ENCODE results near the gene WDR35. TPM values are rescaled to one million over a fixed set of nuclear protein-coding genes. Genes with fewer than 3 reads are reported as not detected.
"Not testable (repeated sequence)": the region's sequence is repeated elsewhere in the genome, so short reads cannot be mapped to it uniquely, and the experiment has no call there.

WDR35 gene
- total and polyA plus RNA-seq, 7 donors, result 0.46 to 15.5 (median 7.2) TPM

GRCh38 chr2:19932928-19933327, 57.0 kb downstream of the WDR35 start:
- Histone ChIP-seq H3K27ac (no peak overlapping the region), H3K4me3 (no peak overlapping the region), H3K27me3 (no peaks in the 10 kb centered on the region), H3K36me3 (peaks cover 0 to 75% (median 21%) of the 10 kb centered on the region in 4 donors), H3K9me3 (peaks cover 0 to 7% (median 4%) of the 10 kb centered on the region in 4 donors), H3K4me1 (no peaks in the 10 kb centered on the region)
- DNase-seq, result no peak
- intact Hi-C loops (cut with DNase I), result no loop called here
- 94 to 98% methylated on average over 2 of the region's 2 CpGs for WGBS, 2 donors
- no peak for TF ChIP-seq POLR2AphosphoS5 (IDR thresholded peaks at IDR 0.05)
- TF ChIP-seq CTCF (IDR thresholded peaks at IDR 0.05), result no peak
- TF ChIP-seq POLR2A (IDR thresholded peaks at IDR 0.05), result no peak
- TF ChIP-seq EP300 (IDR thresholded peaks at IDR 0.05), result no peak

GRCh38 chr2:19929226-19929625, 60.7 kb downstream of the WDR35 start:
- intact Hi-C loops (cut with DNase I), result no loop called here
- TF ChIP-seq POLR2A (IDR thresholded peaks at IDR 0.05) (no peak), EP300 (IDR thresholded peaks at IDR 0.05) (no peak), CTCF (IDR thresholded peaks at IDR 0.05) (no peak), POLR2AphosphoS5 (IDR thresholded peaks at IDR 0.05) (no peak)
- no peaks in the 10 kb centered on the region for H3K27me3 ChIP-seq
- no peak overlapping the region for H3K27ac ChIP-seq
- H3K4me3 ChIP-seq, result no peak overlapping the region
- no peaks in the 10 kb centered on the region for H3K4me1 ChIP-seq
- peaks cover 0 to 60% (median 16%) of the 10 kb centered on the region in 4 donors for H3K36me3 ChIP-seq
- no peak for DNase-seq
- peaks cover 0 to 13% (median 7%) of the 10 kb centered on the region in 4 donors for H3K9me3 ChIP-seq

- H3K27ac ChIP-seq; H3K4me1 ChIP-seq; DNase-seq; H3K4me3 ChIP-seq; intact Hi-C loops (cut with DNase I); H3K27me3 ChIP-seq: not testable (repeated sequence)
- peaks cover 0 to 68% (median 16%) of the 10 kb centered on the region in 4 donors for H3K36me3 ChIP-seq
- whole genome bisulfite sequencing, 2 donors, result 100% methylated on average over 1 of the region's 1 CpG
- peaks cover 0 to 13% (median 7%) of the 10 kb centered on the region in 4 donors for H3K9me3 ChIP-seq
These were observed 62.1 kb downstream of the WDR35 start for GRCh38 chr2:19927816-19928215.

GRCh38 chr2:19924526-19924925, 65.4 kb downstream of the WDR35 start:
- Histone ChIP-seq H3K36me3 (peaks cover 0 to 49% (median 11%) of the 10 kb centered on the region in 4 donors), H3K9me3 (peaks cover 0 to 13% (median 7%) of the 10 kb centered on the region in 4 donors)
- DNase-seq; H3K27ac ChIP-seq; H3K4me1 ChIP-seq; intact Hi-C loops (cut with DNase I); H3K27me3 ChIP-seq; H3K4me3 ChIP-seq: not testable (repeated sequence)
- WGBS, 2 donors, result 93 to 95% methylated on average over 4 of the region's 4 CpGs

GRCh38 chr2:19922188-19922587, 67.7 kb downstream of the WDR35 start:
- H3K27me3 ChIP-seq; H3K27ac ChIP-seq; intact Hi-C loops (cut with DNase I); H3K4me3 ChIP-seq; DNase-seq; H3K9me3 ChIP-seq; H3K4me1 ChIP-seq: not testable (repeated sequence)
- peaks cover 0 to 25% (median 0%) of the 10 kb centered on the region in 4 donors for H3K36me3 ChIP-seq
- 65 to 96% methylated on average over 3 of the region's 3 CpGs for WGBS, 2 donors

- intact Hi-C loops (cut with DNase I), result no loop called here
- DNase-seq, result no peak
- H3K36me3 ChIP-seq, result peaks cover 0 to 18% (median 0%) of the 10 kb centered on the region in 4 donors
- H3K27ac ChIP-seq, result no peak overlapping the region
- WGBS, 2 donors, result 81 to 86% methylated on average over 6 of the region's 6 CpGs
- H3K4me3 ChIP-seq, result no peak overlapping the region
- no peaks in the 10 kb centered on the region for H3K4me1 ChIP-seq
- TF ChIP-seq POLR2A (IDR thresholded peaks at IDR 0.05) (no peak), CTCF (IDR thresholded peaks at IDR 0.05) (no peak), POLR2AphosphoS5 (IDR thresholded peaks at IDR 0.05) (no peak), EP300 (IDR thresholded peaks at IDR 0.05) (no peak)
- H3K9me3 ChIP-seq, result no peaks in the 10 kb centered on the region
- no peaks in the 10 kb centered on the region for H3K27me3 ChIP-seq
These were observed 73.4 kb downstream of the WDR35 start for GRCh38 chr2:19916385-19916950.

Data from sigmoid colon (tissue), 7 donors.